ENCODE data around the gene CDKN1A.

The CDKN1A gene

GRCh38 chr6:36677059-36677749 is 1.3 kb upstream of the CDKN1A start:
- DNase-seq (ENCODE audit: low spot score) (no peak), FAIRE-seq (no peak)

GRCh38 chr6:36677753-36678487 is 594 bp upstream of the CDKN1A start:
- no peak for DNase-seq (ENCODE audit: low spot score)
- FAIRE-seq = no peak

- FAIRE-seq (no peak), DNase-seq (ENCODE audit: low spot score) (peak; percentile 26)
Observed at GRCh38 chr6:36679043-36679833, 724 bp downstream of the CDKN1A start.

GRCh38 chr6:36682328-36683144 is 4.0 kb downstream of the CDKN1A start:
- peak; percentile 80 for DNase-seq (ENCODE audit: low spot score)
- no peak for FAIRE-seq

- DNase-seq (ENCODE audit: low spot score) (no peak), FAIRE-seq (no peak)
Observed at GRCh38 chr6:36683145-36683655, 4.7 kb downstream of the CDKN1A start.

GRCh38 chr6:36683656-36684446 is 5.3 kb downstream of the CDKN1A start:
- no peak for DNase-seq (ENCODE audit: low spot score)
- no peak for FAIRE-seq

- DNase-seq (ENCODE audit: low spot score) = no peak
- FAIRE-seq = no peak
Observed at GRCh38 chr6:36684447-36684812, 5.9 kb downstream of the CDKN1A start.

- DNase-seq (ENCODE audit: low spot score) = no peak
- no peak for FAIRE-seq
Observed at GRCh38 chr6:36685166-36685924, 6.8 kb downstream of the CDKN1A start.

DNA sequence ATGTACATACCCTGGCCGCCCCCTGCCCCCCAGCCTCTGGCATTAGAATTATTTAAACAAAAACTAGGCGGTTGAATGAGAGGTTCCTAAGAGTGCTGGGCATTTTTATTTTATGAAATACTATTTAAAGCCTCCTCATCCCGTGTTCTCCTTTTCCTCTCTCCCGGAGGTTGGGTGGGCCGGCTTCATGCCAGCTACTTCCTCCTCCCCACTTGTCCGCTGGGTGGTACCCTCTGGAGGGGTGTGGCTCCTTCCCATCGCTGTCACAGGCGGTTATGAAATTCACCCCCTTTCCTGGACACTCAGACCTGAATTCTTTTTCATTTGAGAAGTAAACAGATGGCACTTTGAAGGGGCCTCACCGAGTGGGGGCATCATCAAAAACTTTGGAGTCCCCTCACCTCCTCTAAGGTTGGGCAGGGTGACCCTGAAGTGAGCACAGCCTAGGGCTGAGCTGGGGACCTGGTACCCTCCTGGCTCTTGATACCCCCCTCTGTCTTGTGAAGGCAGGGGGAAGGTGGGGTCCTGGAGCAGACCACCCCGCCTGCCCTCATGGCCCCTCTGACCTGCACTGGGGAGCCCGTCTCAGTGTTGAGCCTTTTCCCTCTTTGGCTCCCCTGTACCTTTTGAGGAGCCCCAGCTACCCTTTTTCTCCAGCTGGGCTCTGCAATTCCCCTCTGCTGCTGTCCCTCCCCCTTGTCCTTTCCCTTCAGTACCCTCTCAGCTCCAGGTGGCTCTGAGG is 7.6 kb downstream of the CDKN1A start:
- no peak for DNase-seq (ENCODE audit: low spot score)
- FAIRE-seq = no peak

DNA sequence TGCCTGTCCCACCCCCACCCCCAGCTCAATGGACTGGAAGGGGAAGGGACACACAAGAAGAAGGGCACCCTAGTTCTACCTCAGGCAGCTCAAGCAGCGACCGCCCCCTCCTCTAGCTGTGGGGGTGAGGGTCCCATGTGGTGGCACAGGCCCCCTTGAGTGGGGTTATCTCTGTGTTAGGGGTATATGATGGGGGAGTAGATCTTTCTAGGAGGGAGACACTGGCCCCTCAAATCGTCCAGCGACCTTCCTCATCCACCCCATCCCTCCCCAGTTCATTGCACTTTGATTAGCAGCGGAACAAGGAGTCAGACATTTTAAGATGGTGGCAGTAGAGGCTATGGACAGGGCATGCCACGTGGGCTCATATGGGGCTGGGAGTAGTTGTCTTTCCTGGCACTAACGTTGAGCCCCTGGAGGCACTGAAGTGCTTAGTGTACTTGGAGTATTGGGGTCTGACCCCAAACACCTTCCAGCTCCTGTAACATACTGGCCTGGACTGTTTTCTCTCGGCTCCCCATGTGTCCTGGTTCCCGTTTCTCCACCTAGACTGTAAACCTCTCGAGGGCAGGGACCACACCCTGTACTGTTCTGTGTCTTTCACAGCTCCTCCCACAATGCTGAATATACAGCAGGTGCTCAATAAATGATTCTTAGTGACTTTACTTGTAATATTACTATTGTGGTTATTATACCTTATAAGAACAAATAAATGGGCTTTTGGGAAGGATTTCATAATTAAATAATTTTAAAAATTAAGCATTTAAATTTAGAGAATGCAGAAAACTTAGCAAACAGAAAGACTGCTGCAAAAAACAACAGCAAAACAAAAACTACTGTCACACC is 8.4 kb downstream of the CDKN1A start:
- FAIRE-seq (no peak), DNase-seq (ENCODE audit: low spot score) (no peak)

- DNase-seq (ENCODE audit: low spot score) (no peak), FAIRE-seq (no peak)
Observed at GRCh38 chr6:36688063-36688738, 9.7 kb downstream of the CDKN1A start.

GRCh38 chr6:36688739-36689075 is 10.2 kb downstream of the CDKN1A start:
- FAIRE-seq (no peak), DNase-seq (ENCODE audit: low spot score) (no peak)

- no peak for FAIRE-seq
Observed at GRCh38 chr6:36691011-36691410, 12.5 kb downstream of the CDKN1A start.

DNA sequence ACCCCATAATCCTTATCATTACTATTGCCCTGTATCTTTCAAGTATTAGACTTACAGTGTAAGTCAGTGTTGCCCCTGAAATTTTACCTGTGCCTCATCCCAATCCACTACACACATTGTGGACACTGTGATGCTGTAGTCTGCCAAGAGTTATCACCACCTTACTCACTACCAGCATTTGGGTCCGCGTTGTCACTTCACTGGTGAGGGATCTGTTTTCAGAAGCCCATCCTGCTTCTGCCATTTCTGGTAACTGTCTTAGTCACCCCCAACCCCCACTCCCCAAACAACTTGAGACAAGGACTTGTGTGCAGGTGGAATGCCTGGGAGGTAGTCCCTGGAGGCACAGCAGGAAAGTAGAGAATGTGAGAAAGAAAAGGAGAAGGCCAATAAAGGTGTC is 13.1 kb downstream of the CDKN1A start:
- FAIRE-seq (no peak), DNase-seq (ENCODE audit: low spot score) (no peak)

More at GRCh38 chr6:36691011-36691410, 12.5 kb downstream of the CDKN1A start:
- DNase-seq (ENCODE audit: low spot score) = no peak

DNA sequence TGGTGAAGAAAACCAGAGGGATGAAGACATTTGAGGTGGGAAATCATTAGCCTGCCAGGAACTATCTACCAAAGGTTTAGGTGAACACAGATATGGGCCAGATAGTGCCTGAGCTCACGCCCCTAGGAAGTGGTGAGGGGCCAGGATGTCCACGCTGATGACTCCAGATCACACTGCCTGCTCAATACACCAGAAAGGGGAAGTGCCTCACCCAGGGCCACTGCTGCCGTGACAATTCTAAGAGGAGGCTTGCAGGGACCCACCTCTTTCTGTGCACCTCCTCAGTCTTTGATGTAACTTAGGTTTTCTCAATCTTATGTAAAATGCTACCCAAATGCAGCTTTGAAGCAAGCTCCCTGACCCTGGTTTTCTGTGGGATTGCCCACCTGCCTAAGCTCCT is 13.7 kb downstream of the CDKN1A start:
- DNase-seq (ENCODE audit: low spot score) (no peak), FAIRE-seq (no peak)

DNA sequence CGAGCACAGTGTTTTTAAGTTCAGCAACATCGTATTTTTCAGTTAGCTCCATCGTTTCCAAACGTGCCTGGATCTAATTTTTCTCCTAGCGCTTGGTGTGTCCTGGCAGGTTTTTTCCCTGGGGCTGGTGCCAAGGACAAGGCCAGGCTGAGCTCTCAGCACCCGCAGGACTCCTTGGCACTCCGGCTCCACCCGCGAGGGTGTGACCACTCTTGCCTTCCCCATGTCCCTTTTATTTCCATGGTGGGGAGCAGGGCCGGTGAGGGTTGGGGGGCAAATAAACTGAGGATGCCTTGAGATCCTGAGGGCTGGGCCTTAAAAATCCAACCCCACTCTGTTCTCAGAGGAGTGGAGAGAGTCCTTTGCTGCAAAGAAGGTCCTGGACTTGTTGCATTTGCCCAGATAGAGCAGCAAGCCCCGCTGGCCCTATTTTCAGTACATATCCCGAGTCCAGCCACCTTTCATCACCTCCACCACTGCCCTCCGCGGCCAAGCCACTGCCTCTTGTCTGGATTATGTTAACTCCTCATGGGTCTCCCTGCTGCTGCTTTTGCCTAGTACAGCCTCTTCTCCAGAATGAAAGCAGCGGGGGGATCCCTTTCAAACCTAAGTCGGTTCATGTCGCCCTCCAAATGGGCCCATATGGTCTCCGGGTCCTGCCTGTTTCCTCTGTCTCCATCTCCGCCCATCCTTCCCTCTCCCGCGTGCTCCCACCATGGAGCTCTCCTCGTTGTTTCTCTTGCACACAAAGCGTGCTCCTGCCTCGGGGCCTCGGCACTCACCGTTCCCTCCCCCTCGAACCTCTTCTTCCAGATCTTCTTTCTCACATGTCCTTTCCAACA is 14.6 kb downstream of the CDKN1A start:
- FAIRE-seq = no peak

GRCh38 chr6:36694616-36695015 is 16.1 kb downstream of the CDKN1A start:
- FAIRE-seq = no peak
- no peak for DNase-seq (ENCODE audit: low spot score)

More for the DNA sequence above, 14.6 kb downstream of the CDKN1A start:
- DNase-seq (ENCODE audit: low spot score) = no peak
